Fibroblast of lung (primary cell): ENCODE measurements around the gene MGAT4A. TPM values are rescaled to one million over a fixed set of nuclear protein-coding genes. Genes with fewer than 3 reads are reported as not detected.

Experiments used
- DNase-seq, 2 donors: peaks; one replicate each; pipeline versions ENCODE4 v3.0.0 to v3.0.0-alpha.2; 2010; ENCODE audit warnings: low read depth in 2 of 2
- H2AFZ ChIP-seq: 2 replicates; pipeline ENCODE4 v1.5.1; 2012; ENCODE audit warnings: low read length, control low read depth, inconsistent platforms
- H3K27ac ChIP-seq: 2 replicates; pipeline ENCODE4 v1.5.1; 2011; ENCODE audit warnings: low read length, control low read depth; ENCODE audit not compliant: insufficient read depth
- H3K27me3 ChIP-seq: 2 replicates; pipeline ENCODE4 v1.5.1; 2011; ENCODE audit warnings: mild to moderate bottlenecking, low read length; ENCODE audit not compliant: control insufficient read depth, insufficient read depth
- H3K36me3 ChIP-seq: 2 replicates; pipeline ENCODE4 v1.5.1; 2011; ENCODE audit warnings: low read length; ENCODE audit not compliant: control insufficient read depth, insufficient read depth
- H3K4me1 ChIP-seq: 2 replicates; pipeline ENCODE4 v1.5.1; 2011; ENCODE audit warnings: low read length; ENCODE audit not compliant: control insufficient read depth, insufficient read depth; ENCODE audit errors: extremely low read depth
- H3K4me2 ChIP-seq: 2 replicates; pipeline ENCODE4 v1.5.1; 2011; ENCODE audit warnings: low read length, control low read depth; ENCODE audit not compliant: insufficient read depth; ENCODE audit errors: extremely low read depth
- H3K4me3 ChIP-seq, 4 experiments: fragments of 200-600 bp in 1 of 4; sonication (generic) in 1 of 4; replicated peaks in 1 of 4; 2 replicates each; pipeline ENCODE4 v1.5.1; 2011 to 2016; ENCODE audit warnings: low read length in 4 of 4, low read depth in 3 of 4, mild to moderate bottlenecking in 3 of 4, control low read depth in 2 of 4, inconsistent platforms in 1 of 4, mixed read lengths in 1 of 4; ENCODE audit not compliant: insufficient read depth in 1 of 4; ENCODE audit errors: control extremely low read depth in 1 of 4
- H3K79me2 ChIP-seq: 2 replicates; pipeline ENCODE4 v1.5.1; 2012; ENCODE audit warnings: mild to moderate bottlenecking, low read length, inconsistent platforms; ENCODE audit not compliant: control insufficient read depth, insufficient read depth
- H3K9ac ChIP-seq: 2 replicates; pipeline ENCODE4 v1.5.1; 2011; ENCODE audit warnings: mild to moderate bottlenecking, low read length, control low read depth; ENCODE audit not compliant: insufficient read depth
- H3K9me3 ChIP-seq: 2 replicates; pipeline ENCODE4 v1.5.1; 2012; ENCODE audit warnings: low read depth, low read length; ENCODE audit not compliant: control insufficient read depth, insufficient read depth
- H4K20me1 ChIP-seq: 2 replicates; pipeline ENCODE4 v1.5.1; 2011; ENCODE audit warnings: low read length; ENCODE audit not compliant: control insufficient read depth, insufficient read depth; ENCODE audit errors: extremely low read depth
- CTCF ChIP-seq, 2 donors: IDR thresholded peaks in 1 of 2; conservative IDR thresholded peaks in 1 of 2; 1 replicate in 1 of 2; 2 replicates in 1 of 2; pipeline ENCODE4 v1.5.1; 2011 to 2012; ENCODE audit warnings: low read length in 2 of 2, control low read depth in 1 of 2, inconsistent platforms in 1 of 2, low read depth in 1 of 2, mild to moderate bottlenecking in 1 of 2
- EZH2 ChIP-seq: IDR thresholded peaks from 2 replicates; pipeline ENCODE4 v1.5.1; 2012; ENCODE audit warnings: low read length, control low read depth, mild to moderate bottlenecking; ENCODE audit errors: missing control alignments
- polyA plus RNA-seq, 2 donors: library from polyadenylated mRNA; depleted of rRNA in 1 of 2; stranded (reverse) in 1 of 2; unstranded in 1 of 2; fragments of >200 nt; gene quantifications; 2 replicates each; pipeline ENCODE4 v1.2.1, GENCODE V29; 2011 to 2012; ENCODE audit warnings: missing spikeins in 1 of 2
- total RNA-seq: library from RNA; depleted of rRNA; stranded (reverse); fragments of >200 nt; gene quantifications from 2 replicates; pipeline ENCODE4 v1.2.1, GENCODE V29; 2014

MGAT4A gene
- total and polyA plus RNA-seq, 2 donors (not counting 1 experiment from before 2014, with no cell fraction given), result 0.10 to 0.17 TPM

- H4K20me1 ChIP-seq, result no peaks in the 10 kb centered on the region
- no peaks in the 10 kb centered on the region for H3K27me3 ChIP-seq
- H3K36me3 ChIP-seq, result peaks cover 6% of the 10 kb centered on the region
- H3K9ac ChIP-seq, result peak overlapping the region; percentile 92
- peak overlapping the region; percentile 64 to 98 (median 86) for H3K4me3 ChIP-seq
- H2AFZ ChIP-seq, result peak overlapping the region; percentile 15
- H3K4me2 ChIP-seq, result peak overlapping the region; percentile 91
- peaks cover 10% of the 10 kb centered on the region for H3K4me1 ChIP-seq
- H3K9me3 ChIP-seq, result no peaks in the 10 kb centered on the region
- peak overlapping the region; percentile 86 for H3K27ac ChIP-seq
- TF ChIP-seq EZH2 (no peak), CTCF (conservative IDR thresholded peaks at IDR 0.05 in 1 of 2, IDR thresholded peaks at IDR 0.05 in 1 of 2; ENCODE audit: low read depth in 1 of 2, low read length in 2 of 2) (no peak)
- DNase-seq, result peak; percentile 52 to 61
- H3K79me2 ChIP-seq, result peaks cover 35% of the 10 kb centered on the region
These were observed 121.8 kb downstream of the MGAT4A start for GRCh38 chr2:98608962-98609604.

GRCh38 chr2:98608116-98608961 lies 122.6 kb downstream of the MGAT4A start, which contains the start of the genes COA5 and UNC50:
Gene COA5 (minus strand): TSS chr2:98608512. CDS start chr2:98608405, 107 bp downstream.
Gene UNC50 (plus strand): TSS chr2:98608589. CDS start chr2:98609760, 1,171 bp downstream.
- Histone ChIP-seq H3K27me3 (no peaks in the 10 kb centered on the region), H3K36me3 (peaks cover 8% of the 10 kb centered on the region), H2AFZ (peak within 1 kb of the TSS; percentile 92)

More at GRCh38 chr2:98608116-98608961, 122.6 kb downstream of the MGAT4A start, which contains the start of the genes COA5 and UNC50:
- peak within 1 kb of the TSS; percentile 86 for H3K27ac ChIP-seq
- peak within 1 kb of the TSS; percentile 64 to 100 (median 94) for H3K4me3 ChIP-seq
- H4K20me1 ChIP-seq, result no peaks in the 10 kb centered on the region
- H3K9me3 ChIP-seq, result no peaks in the 10 kb centered on the region
- peak; percentile 93 to 94 for DNase-seq
- TF ChIP-seq CTCF (conservative IDR thresholded peaks at IDR 0.05 in 1 of 2, IDR thresholded peaks at IDR 0.05 in 1 of 2; ENCODE audit: low read depth in 1 of 2, low read length in 2 of 2) (peak in 1 of 2 donors; percentile 4), EZH2 (no peak)
- peaks cover 35% of the 10 kb centered on the region for H3K79me2 ChIP-seq
- peaks cover 10% of the 10 kb centered on the region for H3K4me1 ChIP-seq
- H3K4me2 ChIP-seq, result peak within 1 kb of the TSS; percentile 93
- H3K9ac ChIP-seq, result peak within 1 kb of the TSS; percentile 92
